A549 (cell line): ENCODE measurements around the gene RTP5. TPM values are rescaled to one million over a fixed set of nuclear protein-coding genes. Genes with fewer than 3 reads are reported as not detected.

Source experiments
- ATAC-seq, 2 experiments: fragments of 200-7000 bp in 1 of 2; fragments of >200 bp in 1 of 2; cut with Nextera tagmentation in 1 of 2; cut with Tn5 transposase in 1 of 2; 3 replicates each; pipeline versions ENCODE4 v1.8.0 to v1.9.1; 2018 to 2020; ENCODE audit warnings: mild to moderate bottlenecking in 1 of 2, moderate library complexity in 1 of 2
- CTCF ChIA-PET: fragments of 300-600 bp; sonication (Branson Sonifier 250); formaldehyde crosslinking; extraction: SDS; loops from one replicate; lab custom pipeline; 2021; ENCODE audit warnings: antibody characterized with exemption, inconsistent platforms; lab: Yijun Ruan, JAX
- POLR2A ChIA-PET: fragments of 350-600 bp; formaldehyde crosslinking; extraction: SDS; loops from one replicate; lab custom pipeline; 2021; ENCODE audit warnings: antibody characterized with exemption, inconsistent platforms; lab: Yijun Ruan, JAX
- DNase-seq, 2 experiments: peaks; one replicate each; pipeline versions ENCODE4 v3.0.0 to v3.0.0-alpha.2; 2011 to 2016; ENCODE audit warnings: low read depth in 1 of 2, low spot score in 1 of 2
- FAIRE-seq: peaks from 2 replicates; lab custom pipeline; 2011; peaks lifted over from hg19 to GRCh38; lab: Jason Lieb, UNC
- H3K27ac ChIP-seq, 2 experiments: fragments of >200 bp; sonication (Bioruptor Twin); formaldehyde crosslinking; 3 replicates each; pipeline ENCODE4 v1.5.1; 2016 to 2017
- H3K4me1 ChIP-seq: fragments of >200 bp; sonication (Bioruptor Twin); formaldehyde crosslinking; 3 replicates; pipeline ENCODE4 v1.6.1; 2016
- H3K4me2 ChIP-seq: fragments of >200 bp; sonication (Bioruptor Twin); formaldehyde crosslinking; 3 replicates; pipeline ENCODE4 v1.6.1; 2016
- H3K4me3 ChIP-seq: fragments of >200 bp; sonication (Bioruptor Twin); formaldehyde crosslinking; 3 replicates; pipeline ENCODE4 v1.5.1; 2016
- H3K9me3 ChIP-seq: fragments of >200 bp; sonication (Bioruptor Twin); formaldehyde crosslinking; 3 replicates; pipeline ENCODE4 v1.6.1; 2016
- ATOH8 ChIP-seq: fragments of 250-450 bp; sonication (Bioruptor Pico); IDR thresholded peaks from 2 replicates; pipeline ENCODE4 v1.5.0; 2020; ENCODE audit warnings: low read depth, mild to moderate bottlenecking, moderate library complexity
- BCL3 ChIP-seq: fragments of >200 bp; sonication (Bioruptor Twin); formaldehyde crosslinking; IDR thresholded peaks from 3 replicates; pipeline ENCODE4 v1.6.1; 2016
- CHD2 ChIP-seq: fragments of 150-350 bp; IDR thresholded peaks from 2 replicates; pipeline ENCODE4 v1.6.1; 2014; ENCODE audit warnings: low read length; ENCODE audit not compliant: partially characterized antibody
- FOSB ChIP-seq: fragments of 250-450 bp; sonication (Bioruptor Pico); IDR thresholded peaks from 2 replicates; pipeline ENCODE4 v1.5.0; 2020; ENCODE audit warnings: mild to moderate bottlenecking, moderate library complexity
- FOSL2 ChIP-seq, 2 experiments: fragments of 450-650 bp in 1 of 2; fragments of >200 bp in 1 of 2; sonication (Bioruptor Twin) in 1 of 2; formaldehyde crosslinking; IDR thresholded peaks; 2 replicates each; pipeline versions ENCODE4 v1.5.0 to v1.6.1; 2016 to 2020; ENCODE audit warnings: mild to moderate bottlenecking in 1 of 2, moderate library complexity in 1 of 2
- HES2 ChIP-seq: fragments of >200 bp; sonication (Bioruptor Twin); formaldehyde crosslinking; IDR thresholded peaks from 2 replicates; pipeline ENCODE4 v1.6.1; 2016
- HMGXB4 ChIP-seq: fragments of 250-450 bp; sonication (Bioruptor Pico); IDR thresholded peaks from 2 replicates; pipeline ENCODE4 v1.5.0; 2021; ENCODE audit warnings: mild to moderate bottlenecking, moderate library complexity, borderline replicate concordance
- JUN ChIP-seq, 2 experiments: fragments of >200 bp; sonication (Bioruptor Twin); formaldehyde crosslinking; IDR thresholded peaks; 2 replicates in 1 of 2; 3 replicates in 1 of 2; pipeline ENCODE4 v1.6.1; 2016 to 2017
- KDM1A ChIP-seq: fragments of 200-600 bp; sonication (generic); IDR thresholded peaks from 2 replicates; pipeline ENCODE4 v1.6.1; 2016; ENCODE audit warnings: low read depth, mild to moderate bottlenecking
- MAFK ChIP-seq: fragments of 450-650 bp; IDR thresholded peaks from 2 replicates; pipeline ENCODE4 v1.6.1; 2014; ENCODE audit not compliant: partially characterized antibody
- RAD21 ChIP-seq, 2 experiments: fragments of >200 bp in 1 of 2; sonication (Bioruptor Twin) in 1 of 2; formaldehyde crosslinking in 1 of 2; IDR thresholded peaks in 1 of 2; conservative IDR thresholded peaks in 1 of 2; 2 replicates in 1 of 2; 3 replicates in 1 of 2; pipeline ENCODE4 v1.6.1; 2012 to 2018; ENCODE audit warnings: inconsistent platforms in 1 of 2
- SMC3 ChIP-seq: fragments of >200 bp; sonication (Bioruptor Twin); formaldehyde crosslinking; IDR thresholded peaks from 3 replicates; pipeline ENCODE4 v1.6.1; 2018; ENCODE audit warnings: inconsistent platforms
- TP53 ChIP-seq: fragments of 250-450 bp; sonication (Bioruptor Pico); IDR thresholded peaks from 2 replicates; pipeline ENCODE4 v1.5.0; 2021; ENCODE audit warnings: mild to moderate bottlenecking, moderate library complexity
- WGBS: methylation state at CpG from one replicate; pipeline ENCODE4 v1.1.6; 2017; ENCODE audit errors: missing lambda C conversion rate; 5-methylcytosine and 5-hydroxymethylcytosine counted together
- polyA plus RNA-seq, 4 experiments: library from polyadenylated mRNA; depleted of rRNA in 3 of 4; stranded (reverse); fragments of >200 nt; fragmentation: RNase III in 1 of 4; extraction: RNeasy Plus Mini Kit Qiagen cat#74134 plus additional on column Dnase treatment in 1 of 4; gene quantifications; 2 replicates in 3 of 4; 3 replicates in 1 of 4; pipeline ENCODE4 v1.2.3, GENCODE V29; 2011 to 2017

Gene RTP5
- polyA plus RNA-seq, 2 of the 4 experiments (the other 2 are of a cell fraction) = not detected

- no peaks in the 10 kb centered on the region for H3K9me3 ChIP-seq
- ATAC-seq (no peak), FAIRE-seq (no peak), DNase-seq (no peak)
- ChIA-PET CTCF (no interaction called here), POLR2A (no interaction called here)
- H3K4me3 ChIP-seq = no peak overlapping the region
- 73% methylated on average over 29 of the region's 39 CpGs for WGBS
- no peak overlapping the region for H3K4me2 ChIP-seq
- TF ChIP-seq JUN (IDR thresholded peaks at IDR 0.05) (no peak), CHD2 (no peak), FOSL2 (IDR thresholded peaks at IDR 0.05) (no peak), FOSL2 (CRISPR knock-in tag; IDR thresholded peaks at IDR 0.05) (no peak), ATOH8 (CRISPR knock-in tag) (no peak), FOSB (CRISPR knock-in tag) (no peak), RAD21 (conservative IDR thresholded peaks at IDR 0.05 in 1 of 2, IDR thresholded peaks at IDR 0.05 in 1 of 2) (no peak), TP53 (no peak), HMGXB4 (CRISPR knock-in tag) (no peak), HES2 (no peak), BCL3 (no peak), MAFK (no peak)
- H3K4me1 ChIP-seq = peaks cover 5% of the 10 kb centered on the region; the same call in 1 of the 3 replicates
- H3K27ac ChIP-seq = no peak overlapping the region
Observed at GRCh38 chr2:241848761-241849615, 20.5 kb upstream of the RTP5 start.

GRCh38 chr2:241849616-241850543, 19.6 kb upstream of the RTP5 start:
- Histone ChIP-seq H3K4me3 (no peak overlapping the region), H3K4me2 (no peak overlapping the region), H3K9me3 (no peaks in the 10 kb centered on the region), H3K4me1 (no peaks in the 10 kb centered on the region; the same call in 2 of the 3 replicates), H3K27ac (no peak overlapping the region)
- no peak for DNase-seq
- FAIRE-seq = no peak
- TF ChIP-seq KDM1A (no peak), SMC3 (no peak), ATOH8 (CRISPR knock-in tag) (no peak)
- ChIA-PET CTCF (interaction anchor here (1.0 kb wide), 1 partner anchor 29 kb away, joined by 3 read pairs; no protein-coding TSS in a partner anchor), POLR2A (no interaction called here)
- no peak for ATAC-seq
- WGBS = 65% methylated on average over 16 of the region's 16 CpGs
